ENCODE results near the gene SERPINB3. TPM values are rescaled to one million over a fixed set of nuclear protein-coding genes. Genes with fewer than 3 reads are reported as not detected.
A peak's percentile ranks its signal among the peaks of the same experiment; 100 is the strongest.
"Not testable (repeated sequence)": the region's sequence is repeated elsewhere in the genome, so short reads cannot be mapped to it uniquely, and the experiment has no call there.

The SERPINB3 gene
- total RNA-seq, 1 donor from 2014 or later = 0.12 TPM

DNA sequence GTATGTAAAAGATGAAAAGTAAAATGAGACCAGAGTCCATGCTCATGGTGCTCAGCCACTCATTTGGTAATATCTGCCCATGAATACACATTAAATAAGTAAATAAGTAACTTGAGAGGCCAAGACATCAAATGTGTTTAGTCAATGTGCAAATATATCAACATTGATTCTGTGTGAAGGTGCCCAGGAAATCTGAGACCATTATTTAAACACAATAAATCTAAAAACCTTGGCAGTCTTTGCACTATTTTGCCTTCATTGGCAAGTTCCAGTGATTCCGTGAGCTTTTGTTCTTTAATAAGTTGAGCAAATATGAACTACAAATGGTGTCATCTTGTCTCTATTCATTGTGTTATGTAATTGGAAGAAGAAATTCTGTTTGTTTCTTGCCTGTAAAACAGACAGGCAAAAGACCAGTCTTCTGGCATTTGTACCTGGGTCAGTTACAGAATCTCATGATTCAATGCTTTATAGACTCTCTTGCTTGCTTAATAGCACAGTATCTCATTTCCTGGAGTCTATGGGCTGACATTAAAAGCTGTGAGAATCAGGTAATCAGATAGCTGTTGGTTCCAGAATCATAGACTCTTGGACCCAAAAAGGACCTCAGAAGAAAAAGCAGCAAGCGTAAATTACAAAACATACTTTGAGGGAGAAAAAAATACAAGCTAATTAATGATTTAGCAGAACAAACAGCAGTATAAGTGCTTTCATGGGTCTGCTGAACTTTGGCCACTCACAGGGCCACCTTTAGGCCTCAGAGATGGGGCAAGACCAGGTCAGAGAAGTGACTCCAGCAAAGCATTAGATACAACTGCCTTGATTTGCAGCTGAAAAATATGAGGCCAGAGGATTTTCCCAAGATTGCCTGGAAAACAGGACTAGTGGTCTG, 20.0 kb upstream of the SERPINB3 start:
- no peak overlapping the region for H3K4me3 ChIP-seq (ENCODE audit: low read depth, low read length)
- DNase-seq (ENCODE audit: low read depth) = peak; percentile 19
- TF ChIP-seq, protein P1, sequence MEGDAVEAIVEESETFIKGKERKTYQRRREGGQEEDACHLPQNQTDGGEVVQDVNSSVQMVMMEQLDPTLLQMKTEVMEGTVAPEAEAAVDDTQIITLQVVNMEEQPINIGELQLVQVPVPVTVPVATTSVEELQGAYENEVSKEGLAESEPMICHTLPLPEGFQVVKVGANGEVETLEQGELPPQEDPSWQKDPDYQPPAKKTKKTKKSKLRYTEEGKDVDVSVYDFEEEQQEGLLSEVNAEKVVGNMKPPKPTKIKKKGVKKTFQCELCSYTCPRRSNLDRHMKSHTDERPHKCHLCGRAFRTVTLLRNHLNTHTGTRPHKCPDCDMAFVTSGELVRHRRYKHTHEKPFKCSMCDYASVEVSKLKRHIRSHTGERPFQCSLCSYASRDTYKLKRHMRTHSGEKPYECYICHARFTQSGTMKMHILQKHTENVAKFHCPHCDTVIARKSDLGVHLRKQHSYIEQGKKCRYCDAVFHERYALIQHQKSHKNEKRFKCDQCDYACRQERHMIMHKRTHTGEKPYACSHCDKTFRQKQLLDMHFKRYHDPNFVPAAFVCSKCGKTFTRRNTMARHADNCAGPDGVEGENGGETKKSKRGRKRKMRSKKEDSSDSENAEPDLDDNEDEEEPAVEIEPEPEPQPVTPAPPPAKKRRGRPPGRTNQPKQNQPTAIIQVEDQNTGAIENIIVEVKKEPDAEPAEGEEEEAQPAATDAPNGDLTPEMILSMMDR (conservative IDR thresholded peaks at IDR 0.05; ENCODE audit: low read depth, low read length) = no peak

DNA sequence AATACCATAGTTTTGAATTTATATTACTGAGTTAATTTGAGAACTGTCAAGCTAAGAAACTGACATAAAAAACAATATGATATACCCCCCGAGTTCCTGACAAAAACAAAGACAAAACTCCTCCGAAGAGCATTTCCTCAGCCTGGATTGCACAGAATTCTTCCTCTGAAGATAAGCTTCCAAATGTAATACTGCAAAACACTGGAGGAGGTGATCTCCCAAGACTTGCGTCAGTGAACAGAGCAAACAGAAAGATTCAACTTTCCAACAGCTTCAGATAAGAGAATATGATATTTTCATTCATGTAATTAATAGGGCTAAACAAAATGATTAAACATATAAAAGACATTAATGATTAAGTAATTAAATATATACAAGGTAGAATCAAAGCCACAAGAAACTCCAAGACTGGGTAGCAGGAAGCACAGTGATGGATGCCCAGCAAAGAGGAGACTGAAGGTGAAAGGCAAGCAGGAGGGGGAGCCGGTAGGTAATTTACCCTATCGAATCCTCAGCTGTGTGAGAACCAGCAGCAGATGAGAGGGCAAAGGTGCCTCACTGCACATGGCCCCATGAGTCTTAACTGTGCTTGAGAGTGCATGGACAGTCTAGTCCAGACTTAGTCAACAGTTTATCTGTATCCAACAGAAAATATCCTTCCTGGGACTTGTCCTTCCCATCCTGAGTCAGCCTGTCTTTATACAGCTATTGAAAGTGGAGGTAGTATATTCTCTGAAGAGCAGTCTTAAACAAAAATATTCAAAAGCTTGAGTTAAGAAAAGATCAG, 18.3 kb upstream of the SERPINB3 start:
- TF ChIP-seq, protein P1 (conservative IDR thresholded peaks at IDR 0.05; ENCODE audit: low read depth, low read length) = no peak
- DNase-seq (ENCODE audit: low read depth) = no peak
- no peak overlapping the region for H3K4me3 ChIP-seq (ENCODE audit: low read depth, low read length)

DNA sequence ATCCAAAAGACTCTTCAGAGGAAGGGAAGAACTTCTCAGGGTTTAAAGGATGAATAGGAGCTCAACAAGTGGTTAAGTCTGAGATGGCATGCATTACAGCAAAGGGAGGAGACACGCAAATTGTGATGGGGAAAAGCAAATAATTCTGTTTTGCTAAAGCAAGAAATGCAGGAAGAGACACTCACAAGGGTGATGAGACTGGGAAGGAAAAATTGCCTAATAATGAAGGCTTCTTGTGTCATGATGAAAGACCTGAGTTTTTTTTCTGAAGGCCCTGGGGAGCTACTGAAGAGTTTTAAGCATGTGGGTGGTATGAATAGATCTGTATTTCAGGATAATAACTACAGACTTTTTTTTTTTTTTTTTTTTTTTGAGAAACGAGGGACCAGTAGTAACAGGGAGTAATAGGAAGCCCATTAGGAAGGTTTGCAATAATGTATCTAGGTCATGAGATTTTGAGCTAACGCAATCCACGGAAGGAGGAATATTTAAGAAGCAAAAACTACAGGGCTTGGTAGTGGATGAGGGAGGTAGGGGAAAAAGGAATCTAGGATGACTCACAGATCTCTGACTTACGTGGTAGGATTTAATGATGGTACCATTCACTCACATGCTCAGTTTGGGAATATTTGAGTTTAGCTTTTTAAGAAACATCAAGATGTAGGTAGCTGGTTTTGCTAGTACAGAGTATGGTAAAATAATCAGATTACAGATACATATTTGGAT, 16.0 kb upstream of the SERPINB3 start:
- TF ChIP-seq, protein P1 (conservative IDR thresholded peaks at IDR 0.05; ENCODE audit: low read depth, low read length) = no peak
- no peak for DNase-seq (ENCODE audit: low read depth)
- no peak overlapping the region for H3K4me3 ChIP-seq (ENCODE audit: low read depth, low read length)

DNA sequence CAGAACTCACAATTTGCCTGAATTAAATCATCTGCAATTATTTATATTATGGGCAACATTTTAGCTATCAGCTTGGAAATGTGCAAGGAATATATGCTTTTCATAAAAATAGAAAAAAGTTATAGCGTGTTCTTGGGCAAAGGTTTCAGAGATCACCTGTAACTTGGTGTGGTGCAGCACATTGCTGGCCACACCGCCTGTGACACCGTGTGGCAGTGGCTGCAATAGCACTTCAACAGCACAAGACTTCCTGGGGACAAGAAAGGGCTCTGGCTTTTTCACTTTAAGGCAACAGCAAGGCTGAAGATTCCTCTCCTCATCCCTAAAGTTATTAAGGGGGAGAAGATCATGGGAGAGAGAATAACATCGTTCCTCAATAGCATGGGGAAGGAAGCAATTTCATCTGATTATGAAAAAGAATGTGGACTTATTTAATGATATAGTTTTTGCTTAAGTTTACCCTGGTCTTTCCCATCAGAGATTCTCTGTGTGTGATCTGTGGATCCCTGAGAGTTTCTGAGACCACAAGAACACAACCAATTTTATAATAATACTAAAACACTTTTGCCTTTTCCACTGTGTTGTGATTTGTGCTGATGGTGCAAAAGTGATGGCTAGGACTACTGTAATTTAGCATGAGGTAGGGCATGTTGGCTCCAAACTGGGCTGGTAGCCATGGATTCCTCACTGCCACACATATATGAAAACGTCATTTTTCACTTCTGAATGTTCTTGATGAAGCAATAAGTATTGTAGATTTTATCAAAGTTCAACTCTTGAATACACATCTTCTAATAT, 15.0 kb upstream of the SERPINB3 start:
- TF ChIP-seq, protein P1 (conservative IDR thresholded peaks at IDR 0.05; ENCODE audit: low read depth, low read length) = peak; percentile 69
- H3K4me3 ChIP-seq (ENCODE audit: low read depth, low read length) = no peak overlapping the region
- no peak for DNase-seq (ENCODE audit: low read depth)

DNA sequence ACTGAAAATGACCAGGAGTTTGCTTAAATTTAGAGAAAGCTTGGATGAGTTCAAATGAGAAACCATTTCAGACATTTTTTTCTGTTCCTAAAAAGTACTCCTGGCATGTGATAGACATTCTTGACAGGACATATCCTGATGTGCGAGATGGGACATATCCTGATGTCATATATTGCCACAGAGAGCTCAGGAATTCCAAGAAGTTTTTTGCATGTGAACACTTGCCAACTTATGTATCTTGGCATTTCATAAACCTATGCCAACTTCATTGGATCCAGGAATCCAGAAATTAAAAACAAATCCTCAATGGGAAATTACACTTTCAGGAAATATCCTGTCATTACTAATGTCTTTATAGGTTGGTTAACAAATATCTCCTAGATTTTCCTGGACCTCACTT, 2.9 kb upstream of the SERPINB3 start:
- no peak for DNase-seq (ENCODE audit: low read depth)
- TF ChIP-seq, protein P1 (conservative IDR thresholded peaks at IDR 0.05; ENCODE audit: low read depth, low read length) = no peak
- no peak overlapping the region for H3K4me3 ChIP-seq (ENCODE audit: low read depth, low read length)

DNA sequence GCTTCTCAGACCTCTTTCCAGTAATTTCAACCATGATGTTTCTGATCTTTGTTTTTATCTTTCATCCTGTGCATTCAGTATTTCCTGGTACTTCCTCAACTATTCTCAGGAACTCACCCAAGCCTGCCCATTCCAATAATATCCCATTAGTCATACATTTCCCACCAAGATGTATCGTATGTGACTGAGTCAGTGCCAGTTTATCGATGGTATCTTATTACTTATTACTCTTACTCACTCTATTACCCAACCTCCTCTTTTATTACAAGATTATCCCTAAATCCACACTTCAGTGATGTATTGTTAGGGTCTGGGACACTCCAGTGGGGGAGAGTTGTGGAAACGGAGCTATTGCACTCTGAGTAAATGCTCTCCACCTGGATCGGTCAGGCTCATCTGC, 2.8 kb downstream of the SERPINB3 start:
- H3K4me3 ChIP-seq (ENCODE audit: low read depth, low read length); DNase-seq (ENCODE audit: low read depth): not testable (repeated sequence)

DNA sequence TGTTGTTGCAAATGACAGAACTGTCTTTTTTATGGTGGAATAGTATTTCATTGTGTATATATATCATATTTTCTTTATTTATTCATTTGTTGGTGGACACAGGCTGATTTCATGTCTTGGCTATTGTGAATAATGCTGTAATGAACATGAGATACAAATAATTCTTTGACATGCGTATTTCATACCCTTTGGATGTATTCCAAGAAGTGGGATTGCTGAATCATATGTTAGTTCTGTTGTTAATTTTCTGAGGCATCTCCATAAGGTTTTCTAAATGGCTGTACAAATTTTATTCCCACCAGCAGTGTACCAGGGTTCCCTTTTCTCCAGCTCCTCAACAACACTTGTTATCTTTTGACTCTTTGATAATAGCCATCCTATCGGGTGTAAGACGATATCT, 11.4 kb downstream of the SERPINB3 start:
- not testable (repeated sequence) for DNase-seq (ENCODE audit: low read depth); H3K4me3 ChIP-seq (ENCODE audit: low read depth, low read length)

All from epithelial cell of proximal tubule (primary cell).